GM12878 (cell line): ENCODE results near the gene SPAST. TPM values are rescaled to one million over a fixed set of nuclear protein-coding genes. Genes with fewer than 3 reads are reported as not detected.

ENCODE experiments used
- ATAC-seq: fragments of 200-7000 bp; cut with Tn5 transposase; 3 replicates; pipeline ENCODE4 v1.9.1; 2020; ENCODE audit warnings: mild to moderate bottlenecking, moderate library complexity
- BruUV-seq: library from RNA; stranded (reverse); fragments of 400-500 nt; replicated peaks from 2 replicates; lab custom pipeline; 2021; lab: Mats Ljungman, UMichigan
- CTCF ChIA-PET: fragments of 300-600 bp; sonication (Branson Sonifier 250); formaldehyde crosslinking; extraction: SDS; loops from one replicate; lab custom pipeline; 2021; ENCODE audit warnings: inconsistent platforms; lab: Yijun Ruan, JAX
- POLR2A ChIA-PET: fragments of 350-600 bp; formaldehyde crosslinking; extraction: SDS; loops from one replicate; lab custom pipeline; 2021; ENCODE audit warnings: inconsistent platforms; lab: Charles Lee
- RAD21 ChIA-PET: fragments of 300-600 bp; sonication (Branson Sonifier 250); formaldehyde crosslinking; loops from one replicate; lab custom pipeline; 2023; ENCODE audit warnings: antibody characterized with exemption; ENCODE audit not compliant: unreplicated experiment; lab: Charles Lee
- SMC1A ChIA-PET: fragments of 300-600 bp; sonication (Branson Sonifier 250); formaldehyde crosslinking; loops from one replicate; lab custom pipeline; 2023; ENCODE audit not compliant: unreplicated experiment, uncharacterized antibody; lab: Charles Lee
- DNase-seq: peaks from one replicate; pipeline ENCODE4 v3.0.0-alpha.2; 2011; ENCODE audit warnings: low read depth, low spot score
- FAIRE-seq: peaks from 3 replicates; lab custom pipeline; 2011; peaks lifted over from hg19 to GRCh38; lab: Jason Lieb, UNC
- H2AFZ ChIP-seq: 2 replicates; pipeline ENCODE4 v1.6.0; 2011; ENCODE audit warnings: low read depth, low read length, control low read depth; ENCODE audit not compliant: control insufficient read depth
- H3K27ac ChIP-seq: 2 replicates; pipeline ENCODE4 v1.5.1; 2011; ENCODE audit warnings: control low read depth; ENCODE audit not compliant: control insufficient read depth, insufficient read depth
- H3K27me3 ChIP-seq, 2 experiments: replicated peaks in 1 of 2; 2 replicates each; pipeline versions ENCODE4 v1.6.0 to v1.6.1; 2011; ENCODE audit warnings: low read length in 1 of 2; ENCODE audit not compliant: control insufficient read depth in 2 of 2, insufficient read depth in 2 of 2
- H3K36me3 ChIP-seq, 2 experiments: 2 replicates each; pipeline ENCODE4 v1.5.1; 2011; ENCODE audit warnings: low read length in 1 of 2; ENCODE audit not compliant: control insufficient read depth in 2 of 2, insufficient read depth in 2 of 2
- H3K4me1 ChIP-seq: 2 replicates; pipeline ENCODE4 v1.6.1; 2011; ENCODE audit warnings: mild to moderate bottlenecking, low read length, moderate library complexity, mixed read lengths; ENCODE audit not compliant: control insufficient read depth, insufficient read depth
- H3K4me2 ChIP-seq: 2 replicates; pipeline ENCODE4 v1.6.0; 2011; ENCODE audit warnings: control low read depth; ENCODE audit not compliant: control insufficient read depth, insufficient read depth
- H3K4me3 ChIP-seq: fragments of 200-600 bp; sonication (generic); 2 replicates; pipeline ENCODE4 v1.5.1; 2016
- H3K79me2 ChIP-seq: 2 replicates; pipeline ENCODE4 v1.6.0; 2011; ENCODE audit warnings: low read length; ENCODE audit not compliant: control insufficient read depth, insufficient read depth
- H3K9ac ChIP-seq: 2 replicates; pipeline ENCODE4 v1.8.0; 2011; ENCODE audit warnings: low read length, control low read depth, mixed read lengths; ENCODE audit not compliant: control insufficient read depth, insufficient read depth
- H3K9me3 ChIP-seq: replicated peaks from 3 replicates; pipeline ENCODE4 v1.5.1; 2011; ENCODE audit warnings: mild to moderate bottlenecking, low read length; ENCODE audit not compliant: control insufficient read depth, insufficient read depth
- H4K20me1 ChIP-seq: 2 replicates; pipeline ENCODE4 v1.6.0; 2011; ENCODE audit not compliant: control insufficient read depth, insufficient read depth
- BRCA1 ChIP-seq: IDR thresholded peaks from 2 replicates; pipeline ENCODE4 v1.6.1; 2011; ENCODE audit warnings: low read depth, low read length, improper control_type of control experiment
- CREM ChIP-seq: IDR thresholded peaks from 2 replicates; pipeline ENCODE4 v1.6.1; 2014; ENCODE audit warnings: antibody characterized with exemption, low read depth
- EGR1 ChIP-seq, 2 experiments: IDR thresholded peaks; 1 replicate in 1 of 2; 2 replicates in 1 of 2; pipeline ENCODE4 v1.6.1; 2011 to 2012; ENCODE audit warnings: low read depth in 2 of 2, low read length in 2 of 2, borderline replicate concordance in 1 of 2, mild to moderate bottlenecking in 1 of 2, moderate library complexity in 1 of 2
- GATAD2B ChIP-seq: fragments of 450-650 bp; conservative IDR thresholded peaks from 2 replicates; pipeline ENCODE4 v1.6.1; 2017; ENCODE audit warnings: low read depth, mild to moderate bottlenecking, moderate library complexity
- HDGF ChIP-seq: fragments of 450-650 bp; IDR thresholded peaks from 2 replicates; pipeline ENCODE4 v1.6.1; 2016; ENCODE audit warnings: antibody characterized with exemption
- MEF2B ChIP-seq: fragments of 450-650 bp; IDR thresholded peaks from 2 replicates; pipeline ENCODE4 v1.6.1; 2018; ENCODE audit warnings: mild to moderate bottlenecking, moderate library complexity; ENCODE audit not compliant: partially characterized antibody, poor library complexity, severe bottlenecking
- MLLT1 ChIP-seq: fragments of 450-650 bp; IDR thresholded peaks from 2 replicates; pipeline ENCODE4 v1.6.1; 2016; ENCODE audit warnings: mild to moderate bottlenecking
- MTA2 ChIP-seq: fragments of 450-650 bp; IDR thresholded peaks from 2 replicates; pipeline ENCODE4 v1.6.1; 2016; ENCODE audit warnings: low read depth, mild to moderate bottlenecking, moderate library complexity
- NFIC ChIP-seq: IDR thresholded peaks from 2 replicates; pipeline ENCODE4 v1.6.1; 2012; ENCODE audit warnings: low read depth, mild to moderate bottlenecking, inconsistent platforms, low read length, moderate library complexity
- NFYA ChIP-seq: IDR thresholded peaks from 2 replicates; pipeline ENCODE4 v1.6.1; 2011; ENCODE audit warnings: low read depth, mild to moderate bottlenecking, low read length, improper control_type of control experiment, borderline replicate concordance
- SREBF2 ChIP-seq: IDR thresholded peaks from 2 replicates; pipeline ENCODE4 v1.6.1; 2012; ENCODE audit warnings: mild to moderate bottlenecking, low read length
- TARDBP ChIP-seq: IDR thresholded peaks from 2 replicates; pipeline ENCODE4 v1.6.1; 2016; ENCODE audit warnings: borderline replicate concordance
- YBX1 ChIP-seq: fragments of 450-650 bp; IDR thresholded peaks from 2 replicates; pipeline ENCODE4 v1.6.1; 2016; ENCODE audit warnings: antibody characterized with exemption
- ZBTB11 ChIP-seq: fragments of 450-650 bp; formaldehyde crosslinking; IDR thresholded peaks from 2 replicates; pipeline ENCODE4 v1.5.0; 2022; ENCODE audit warnings: mild to moderate bottlenecking, missing genetic modification characterization
- ZNF622 ChIP-seq: fragments of 450-650 bp; IDR thresholded peaks from 2 replicates; pipeline ENCODE4 v1.6.1; 2017; ENCODE audit warnings: mild to moderate bottlenecking, inconsistent platforms
- WGBS: methylation state at CpG from one replicate; pipeline ENCODE4 v1.1.6; 2016; ENCODE audit warnings: low lambda C conversion rate; ENCODE audit not compliant: insufficient replicate concordance, insufficient coverage; ENCODE audit errors: missing lambda C conversion rate; 5-methylcytosine and 5-hydroxymethylcytosine counted together
- in situ Hi-C: fragments of 300-500 bp; cut with MboI; formaldehyde crosslinking; loops from 9 replicates; pipeline ENCODE4 v1.14.3; 2018; ENCODE audit warnings: mixed read lengths
- intact Hi-C: fragments of 100-400 bp; cut with micrococcal nuclease; formaldehyde crosslinking; loops from one replicate; pipeline ENCODE4 v1.14.2; 2022; ENCODE audit not compliant: unreplicated experiment
- polyA plus RNA-seq, 11 experiments: library from polyadenylated mRNA; depleted of rRNA in 4 of 11; unstranded in 6 of 11; stranded (reverse) in 5 of 11; fragments of >200 nt; fragmentation: Nextera tagmentation in 4 of 11; fragmentation: Illumina TruSeq in 1 of 11; extraction: Ambion mirVana in 4 of 11; extraction: Trizol in 1 of 11; gene quantifications; 1 replicate in 1 of 11; 2 replicates in 10 of 11; pipeline versions ENCODE4 v1.2.1 to v1.2.3, GENCODE V29; 2011 to 2016; ENCODE audit warnings: inconsistent platforms in 2 of 11, missing spikeins in 2 of 11, low read depth in 1 of 11
- total RNA-seq, 4 experiments: library from RNA; depleted of rRNA in 3 of 4; stranded (reverse); fragments of >200 nt in 3 of 4; fragmentation: Illumina TruSeq in 1 of 4; extraction: Trizol in 1 of 4; gene quantifications; 2 replicates each; pipeline versions ENCODE4 v1.2.1 to v1.2.3, GENCODE V29; 2013 to 2021

The SPAST gene
- total and polyA plus RNA-seq, 10 of the 15 experiments (the other 5 are each of a cell fraction or from before 2014, with no cell fraction given), result 4.3 to 21.3 (median 10.0) TPM

GRCh38 chr2:32172870-32173269 lies 109.5 kb downstream of the SPAST start:
- Histone ChIP-seq H3K9me3 (peaks cover 2% of the 10 kb centered on the region; the same call in 1 of the 3 replicates), H3K79me2 (peaks cover 11% of the 10 kb centered on the region), H3K27ac (no peak overlapping the region), H3K4me1 (peaks cover 4% of the 10 kb centered on the region), H4K20me1 (no peaks in the 10 kb centered on the region), H3K27me3 (no peaks in the 10 kb centered on the region)
- ChIA-PET SMC1A (no interaction called here), CTCF (no interaction called here)
- intact Hi-C loops, result no loop called here
- TF ChIP-seq CREM, result no peak
- TF ChIP-seq MLLT1, result no peak
- no peak for TF ChIP-seq MEF2B
- TF ChIP-seq ZNF622, result no peak
- TF ChIP-seq BRCA1, result no peak
- no peak for TF ChIP-seq HDGF
- no peak for TF ChIP-seq YBX1
- TF ChIP-seq EGR1 (IDR thresholded peaks at IDR 0.05; ENCODE audit: borderline replicate concordance in 1 of 2, low read depth in 2 of 2, low read length in 2 of 2), result no peak
- no peak for TF ChIP-seq NFIC
- no peak for TF ChIP-seq SREBF2
- no peak for TF ChIP-seq MTA2
- TF ChIP-seq NFYA, result no peak
- TF ChIP-seq TARDBP, result no peak
- TF ChIP-seq ZBTB11 (CRISPR knock-in tag), result no peak
- no peak for TF ChIP-seq GATAD2B
- TF ChIP-seq, all 136 proteins: peak for 0
- Histone ChIP-seq H3K36me3 (peaks cover 0 to 6% of the 10 kb centered on the region in 2 experiments; a peak in 2 of 4 replicates), H3K4me3 (no peak overlapping the region), H2AFZ (no peak overlapping the region), H3K9ac (no peak overlapping the region), H3K4me2 (no peak overlapping the region)
- ChIA-PET RAD21 (no interaction called here), POLR2A (no interaction called here)
- 94% methylated on average over 2 of the region's 2 CpGs for WGBS
- FAIRE-seq (no peak), DNase-seq (no peak), ATAC-seq (no peak)
- BruUV-seq, result no TSS peak
- in situ Hi-C loops, result no loop called here
